ENCODE results near the gene PARD6B.

Gene PARD6B, protein sequence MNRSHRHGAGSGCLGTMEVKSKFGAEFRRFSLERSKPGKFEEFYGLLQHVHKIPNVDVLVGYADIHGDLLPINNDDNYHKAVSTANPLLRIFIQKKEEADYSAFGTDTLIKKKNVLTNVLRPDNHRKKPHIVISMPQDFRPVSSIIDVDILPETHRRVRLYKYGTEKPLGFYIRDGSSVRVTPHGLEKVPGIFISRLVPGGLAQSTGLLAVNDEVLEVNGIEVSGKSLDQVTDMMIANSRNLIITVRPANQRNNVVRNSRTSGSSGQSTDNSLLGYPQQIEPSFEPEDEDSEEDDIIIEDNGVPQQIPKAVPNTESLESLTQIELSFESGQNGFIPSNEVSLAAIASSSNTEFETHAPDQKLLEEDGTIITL

GRCh38 chr20:50731055-50731929, at the start of gene PARD6B:
TSS of gene PARD6B (plus strand) at chr20:50731580. CDS start at chr20:50731787, 207 bp downstream.
- in situ Hi-C loops (cut with HindIII; ENCODE audit: low sequenced_read_pairs) = loop anchor here (5.0 kb wide), 2 partner anchors 34 to 89 kb away; no protein-coding TSS in a partner anchor
- H3K4me3 ChIP-seq (ENCODE audit: low read depth, low read length) = peak within 1 kb of the TSS; percentile 61
- DNase-seq (ENCODE audit: low read depth) = peak; percentile 81
- TF ChIP-seq, protein P1, sequence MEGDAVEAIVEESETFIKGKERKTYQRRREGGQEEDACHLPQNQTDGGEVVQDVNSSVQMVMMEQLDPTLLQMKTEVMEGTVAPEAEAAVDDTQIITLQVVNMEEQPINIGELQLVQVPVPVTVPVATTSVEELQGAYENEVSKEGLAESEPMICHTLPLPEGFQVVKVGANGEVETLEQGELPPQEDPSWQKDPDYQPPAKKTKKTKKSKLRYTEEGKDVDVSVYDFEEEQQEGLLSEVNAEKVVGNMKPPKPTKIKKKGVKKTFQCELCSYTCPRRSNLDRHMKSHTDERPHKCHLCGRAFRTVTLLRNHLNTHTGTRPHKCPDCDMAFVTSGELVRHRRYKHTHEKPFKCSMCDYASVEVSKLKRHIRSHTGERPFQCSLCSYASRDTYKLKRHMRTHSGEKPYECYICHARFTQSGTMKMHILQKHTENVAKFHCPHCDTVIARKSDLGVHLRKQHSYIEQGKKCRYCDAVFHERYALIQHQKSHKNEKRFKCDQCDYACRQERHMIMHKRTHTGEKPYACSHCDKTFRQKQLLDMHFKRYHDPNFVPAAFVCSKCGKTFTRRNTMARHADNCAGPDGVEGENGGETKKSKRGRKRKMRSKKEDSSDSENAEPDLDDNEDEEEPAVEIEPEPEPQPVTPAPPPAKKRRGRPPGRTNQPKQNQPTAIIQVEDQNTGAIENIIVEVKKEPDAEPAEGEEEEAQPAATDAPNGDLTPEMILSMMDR (IDR thresholded peaks at IDR 0.05; ENCODE audit: low read depth, low read length, missing control alignments) = no peak

DNA sequence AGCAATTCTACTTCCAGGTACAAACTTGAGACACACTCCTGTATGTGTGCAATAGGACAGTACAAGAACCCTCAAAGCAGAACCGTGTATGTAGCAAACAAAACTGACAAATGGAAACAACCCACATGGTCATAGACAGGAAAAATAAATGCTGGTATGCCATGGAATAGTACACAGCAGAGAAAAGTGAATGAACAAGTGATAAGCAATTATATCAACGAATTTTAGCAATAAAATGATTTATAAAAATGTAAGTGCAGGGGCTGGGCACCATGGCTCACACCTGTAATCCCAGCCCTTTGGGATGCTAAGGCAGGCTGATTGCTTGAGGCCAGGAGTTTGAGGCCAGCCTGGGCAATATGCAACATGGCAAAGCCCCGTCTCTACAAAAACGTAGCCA, 49.3 kb upstream of the PARD6B start:
- in situ Hi-C loops (cut with HindIII; ENCODE audit: low sequenced_read_pairs) = no loop called here

DNA sequence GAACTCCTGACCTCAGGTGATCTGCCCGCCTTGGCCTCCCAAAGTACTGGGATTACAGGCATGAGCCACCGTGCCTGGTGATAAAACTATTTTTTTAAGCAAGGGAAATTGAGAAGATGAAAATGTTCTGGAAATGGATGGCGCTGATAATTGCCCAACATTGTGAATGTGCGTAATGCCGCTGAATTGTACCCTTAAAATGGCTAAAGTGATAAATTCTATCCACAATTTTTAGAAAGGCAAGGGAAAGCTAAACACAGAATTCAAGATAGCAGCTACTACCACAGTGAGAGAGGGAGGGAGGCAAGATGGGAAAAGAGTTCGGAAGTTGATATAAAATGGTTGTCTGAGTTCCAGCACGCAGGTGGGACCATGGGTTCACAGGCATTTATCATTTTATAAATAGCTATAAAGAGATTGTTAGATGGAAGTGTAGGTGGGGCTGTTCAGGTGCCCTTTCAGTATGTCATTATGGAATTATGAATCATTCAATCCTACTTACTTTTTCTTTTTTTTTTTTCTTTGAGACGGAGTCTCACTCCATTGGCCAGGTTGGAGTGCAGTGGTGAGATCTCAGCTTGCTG, 48.3 kb upstream of the PARD6B start:
- DNase-seq (ENCODE audit: low read depth) = no peak
- TF ChIP-seq, protein P1 (IDR thresholded peaks at IDR 0.05; ENCODE audit: low read depth, low read length, missing control alignments) = no peak
- in situ Hi-C loops (cut with HindIII; ENCODE audit: low sequenced_read_pairs) = no loop called here
- H3K4me3 ChIP-seq (ENCODE audit: low read depth, low read length) = no peak overlapping the region

More for the DNA sequence above, 49.3 kb upstream of the PARD6B start:
- no peak overlapping the region for H3K4me3 ChIP-seq (ENCODE audit: low read depth, low read length)
- DNase-seq (ENCODE audit: low read depth) = no peak
- TF ChIP-seq, protein P1 (IDR thresholded peaks at IDR 0.05; ENCODE audit: low read depth, low read length, missing control alignments) = no peak

GRCh38 chr20:50683570-50683969, 47.8 kb upstream of the PARD6B start:
- no peak for DNase-seq (ENCODE audit: low read depth)
- TF ChIP-seq, protein P1 (IDR thresholded peaks at IDR 0.05; ENCODE audit: low read depth, low read length, missing control alignments) = no peak
- in situ Hi-C loops (cut with HindIII; ENCODE audit: low sequenced_read_pairs) = no loop called here
- H3K4me3 ChIP-seq (ENCODE audit: low read depth, low read length) = no peak overlapping the region

- no peak overlapping the region for H3K4me3 ChIP-seq (ENCODE audit: low read depth, low read length)
- in situ Hi-C loops (cut with HindIII; ENCODE audit: low sequenced_read_pairs) = no loop called here
- TF ChIP-seq, protein P1 (IDR thresholded peaks at IDR 0.05; ENCODE audit: low read depth, low read length, missing control alignments) = no peak
- no peak for DNase-seq (ENCODE audit: low read depth)
These were observed 44.6 kb upstream of the PARD6B start for GRCh38 chr20:50686821-50687220.

- H3K4me3 ChIP-seq (ENCODE audit: low read depth, low read length) = no peak overlapping the region
- in situ Hi-C loops (cut with HindIII; ENCODE audit: low sequenced_read_pairs) = no loop called here
- DNase-seq (ENCODE audit: low read depth) = no peak
- TF ChIP-seq, protein P1 (IDR thresholded peaks at IDR 0.05; ENCODE audit: low read depth, low read length, missing control alignments) = no peak
These were observed 43.0 kb upstream of the PARD6B start for GRCh38 chr20:50688256-50688975.

All from astrocyte of the cerebellum (primary cell).